GM21367 (cell line): ENCODE results near the gene PAPOLG.
"Not testable (repeated sequence)": the region's sequence is repeated elsewhere in the genome, so short reads cannot be mapped to it uniquely, and the experiment has no call there.

ENCODE experiments used
- ATAC-seq: cut with Tn5 transposase; IDR thresholded peaks from one replicate; pipeline ENCODE4 v1.9.1; 2021; ENCODE audit not compliant: unreplicated experiment

The PAPOLG gene

GRCh38 chr2:60771508-60771907 lies 15.4 kb downstream of the PAPOLG start:
- ATAC-seq, result no peak

GRCh38 chr2:60775048-60775639 lies 19.1 kb downstream of the PAPOLG start:
- no peak for ATAC-seq

DNA sequence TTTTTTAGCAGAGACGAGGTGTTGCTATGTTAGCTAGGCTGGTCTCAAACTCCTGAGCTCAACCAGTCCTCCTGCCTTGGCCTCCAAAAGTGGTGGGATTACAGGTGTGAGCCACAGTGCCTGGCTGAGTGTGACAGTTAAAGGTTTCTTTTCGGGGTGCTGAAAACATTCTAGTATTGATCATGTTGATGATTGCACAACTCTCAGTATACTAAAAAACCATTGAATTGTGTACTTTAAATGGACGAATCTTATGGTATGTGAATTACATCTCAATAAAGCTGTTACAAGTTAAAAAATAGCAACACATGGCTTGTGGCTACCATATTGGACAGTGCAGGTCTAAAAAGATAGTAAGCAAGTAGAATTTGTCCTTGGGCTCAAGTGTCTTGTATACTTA lies 22.3 kb downstream of the PAPOLG start:
- no peak for ATAC-seq

DNA sequence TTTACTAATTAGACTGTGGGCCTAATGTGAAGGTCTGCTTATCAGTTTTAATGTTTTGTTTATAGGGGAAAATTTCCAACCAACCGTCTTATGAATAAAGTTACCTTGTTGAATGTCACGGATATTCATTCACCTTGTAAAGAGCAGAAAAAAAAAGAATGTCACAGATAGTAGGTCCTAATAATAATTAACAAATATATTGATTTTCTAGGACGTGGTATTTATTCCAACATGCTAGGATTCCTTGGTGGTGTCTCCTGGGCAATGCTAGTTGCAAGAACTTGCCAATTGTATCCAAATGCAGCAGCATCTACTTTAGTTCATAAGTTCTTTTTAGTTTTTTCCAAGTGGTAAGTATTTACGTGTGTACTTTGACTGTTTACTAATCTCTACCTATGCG lies 23.4 kb downstream of the PAPOLG start:
- no peak for ATAC-seq

DNA sequence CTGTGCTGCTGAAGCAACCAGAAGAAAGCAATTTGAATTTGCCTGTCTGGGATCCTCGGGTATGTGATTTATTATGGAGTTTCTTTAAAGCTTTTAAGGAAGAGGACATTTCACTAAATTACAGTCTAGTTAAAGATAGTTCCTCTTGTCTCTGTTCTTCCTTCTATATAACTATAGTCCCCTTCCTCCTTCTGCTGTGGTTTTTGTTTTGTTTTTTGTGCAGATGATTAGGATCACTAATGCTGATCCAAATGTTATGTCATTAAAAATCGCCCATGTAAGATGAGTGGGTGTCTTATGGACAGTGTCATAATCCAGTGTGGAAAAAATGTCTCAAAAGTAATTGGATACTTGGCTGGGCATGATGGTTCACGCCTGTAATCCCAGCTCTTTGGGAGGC lies 24.7 kb downstream of the PAPOLG start:
- no peak for ATAC-seq

- ATAC-seq, result no peak
Measured at GRCh38 chr2:60793169-60793568, 37.1 kb downstream of the PAPOLG start.

- no peak for ATAC-seq
Measured at GRCh38 chr2:60794271-60794863, 38.3 kb downstream of the PAPOLG start.

DNA sequence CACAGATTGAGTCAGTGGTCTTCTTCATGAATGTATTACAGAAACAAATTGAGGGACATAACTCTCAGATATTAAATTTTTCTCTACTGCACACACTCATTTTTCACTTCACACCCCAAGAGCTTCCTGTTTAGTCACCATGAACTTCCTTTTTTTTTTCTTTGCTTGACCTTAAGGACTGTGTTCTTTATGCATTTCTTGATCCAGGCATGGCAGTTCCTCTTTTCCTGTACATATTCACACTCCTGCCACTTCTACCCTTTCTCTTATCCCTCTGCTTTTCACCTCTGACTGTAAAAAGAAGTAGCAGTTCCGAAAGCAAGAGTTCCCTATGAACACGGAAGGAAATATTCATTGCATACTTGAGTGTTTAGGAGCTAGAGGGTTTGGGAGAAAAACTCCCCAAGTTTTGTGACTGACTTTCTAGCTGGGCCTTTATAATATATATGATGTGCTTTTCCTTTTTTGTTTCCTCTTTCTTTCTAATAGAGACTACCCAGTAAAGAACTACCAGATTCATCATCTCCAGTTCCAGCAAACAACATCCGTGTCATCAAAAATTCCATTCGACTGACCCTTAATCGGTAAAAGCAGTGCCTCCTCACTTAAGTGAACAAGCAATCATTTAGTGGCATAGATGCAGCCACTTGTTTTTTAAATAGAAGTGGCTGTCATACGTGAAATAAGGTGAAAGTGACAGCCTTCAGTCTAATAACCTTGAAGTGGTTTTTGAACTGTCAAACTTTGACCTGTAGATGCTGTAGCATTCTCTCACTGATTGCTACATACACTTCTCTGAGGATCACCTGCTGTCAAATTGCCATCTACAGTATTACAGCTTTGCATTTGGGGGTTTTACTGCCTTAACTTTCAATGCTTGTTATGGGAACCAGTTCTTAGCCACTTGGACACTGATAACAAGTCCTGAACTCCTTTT lies 40.8 kb downstream of the PAPOLG start:
- ATAC-seq, result no peak

GRCh38 chr2:60804473-60804872 lies 48.4 kb downstream of the PAPOLG start:
- ATAC-seq, result no peak

GRCh38 chr2:60806595-60806987 lies 50.5 kb downstream of the PAPOLG start:
- ATAC-seq, result no peak

DNA sequence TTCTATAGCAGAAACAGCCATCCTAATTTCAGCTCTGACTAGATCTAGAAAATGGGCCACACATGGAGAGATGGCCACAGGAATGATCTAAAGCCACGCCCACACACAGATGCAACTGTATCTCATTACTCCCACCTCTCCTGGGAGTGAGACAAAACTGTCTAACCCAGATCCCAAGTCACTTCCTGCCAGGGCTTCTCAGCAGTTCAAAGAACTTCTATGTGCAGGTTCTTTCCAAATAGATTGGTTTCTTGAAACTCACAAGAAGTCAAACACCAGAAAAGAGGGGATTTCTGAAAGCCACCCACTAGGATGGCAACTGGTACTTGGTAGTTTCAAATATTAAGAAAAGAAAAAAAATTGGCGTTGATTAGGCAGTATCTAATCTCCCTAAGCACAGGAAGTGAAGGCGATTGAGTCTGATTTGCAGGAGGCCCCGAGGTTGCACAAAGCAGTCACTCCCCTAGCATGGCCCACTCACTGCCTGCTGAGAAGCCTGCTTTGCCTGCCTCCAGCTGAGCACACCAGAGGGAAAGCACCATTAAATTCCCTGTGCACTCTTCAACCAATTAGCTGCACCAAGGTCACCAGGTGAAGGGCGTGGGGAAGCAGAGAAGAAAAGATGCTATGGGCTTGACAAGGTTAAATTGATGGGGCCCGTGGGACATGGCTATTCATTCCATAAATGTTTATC lies 51.1 kb downstream of the PAPOLG start:
- ATAC-seq, result peak; percentile 71

GRCh38 chr2:60808330-60808801 lies 52.3 kb downstream of the PAPOLG start:
- ATAC-seq, result no peak

GRCh38 chr2:60811491-60812375 lies 55.7 kb downstream of the PAPOLG start:
- no peak for ATAC-seq

DNA sequence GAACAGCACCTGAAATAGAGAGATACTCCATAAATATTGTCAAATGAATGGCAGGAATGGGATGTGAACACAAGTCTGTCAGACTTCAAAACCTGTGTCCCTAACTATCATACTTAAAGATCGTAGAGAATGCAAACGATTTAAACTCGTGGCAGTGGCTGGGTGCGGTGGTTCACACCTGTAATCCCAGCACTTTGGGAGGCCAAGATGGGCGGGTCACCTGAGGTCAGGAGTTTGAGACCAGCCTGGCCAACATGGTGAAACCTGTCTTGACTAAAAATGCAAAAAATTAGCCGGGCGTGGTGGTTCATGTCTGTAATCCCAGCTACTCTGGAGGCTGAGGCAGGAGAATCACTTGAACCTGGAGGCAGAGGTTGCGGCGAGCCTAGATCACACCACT lies 61.1 kb downstream of the PAPOLG start:
- ATAC-seq, result not testable (repeated sequence)

DNA sequence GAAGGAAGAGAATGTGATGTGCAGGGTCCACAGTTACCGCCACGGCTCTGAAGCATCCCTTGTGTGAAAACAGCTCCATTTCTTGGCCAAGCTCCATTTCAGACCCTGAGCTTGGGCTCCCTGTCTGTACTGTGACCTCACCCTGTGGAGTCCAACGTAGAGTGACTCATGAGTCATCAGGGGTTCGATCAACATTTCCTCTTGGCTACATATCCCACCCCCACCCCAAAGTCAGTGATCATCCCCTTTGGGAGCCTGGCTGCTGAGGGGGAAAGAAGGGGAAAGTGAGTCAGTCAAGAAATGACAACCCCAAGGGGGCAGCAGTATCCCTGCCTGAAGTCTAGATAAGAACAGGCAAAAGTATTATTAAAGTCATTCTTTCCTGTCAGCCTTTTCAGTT lies 62.2 kb downstream of the PAPOLG start:
- no peak for ATAC-seq

GRCh38 chr2:60819155-60819862 lies 63.2 kb downstream of the PAPOLG start:
- no peak for ATAC-seq

- ATAC-seq, result no peak
Measured at GRCh38 chr2:60819936-60820335, 63.9 kb downstream of the PAPOLG start.

DNA sequence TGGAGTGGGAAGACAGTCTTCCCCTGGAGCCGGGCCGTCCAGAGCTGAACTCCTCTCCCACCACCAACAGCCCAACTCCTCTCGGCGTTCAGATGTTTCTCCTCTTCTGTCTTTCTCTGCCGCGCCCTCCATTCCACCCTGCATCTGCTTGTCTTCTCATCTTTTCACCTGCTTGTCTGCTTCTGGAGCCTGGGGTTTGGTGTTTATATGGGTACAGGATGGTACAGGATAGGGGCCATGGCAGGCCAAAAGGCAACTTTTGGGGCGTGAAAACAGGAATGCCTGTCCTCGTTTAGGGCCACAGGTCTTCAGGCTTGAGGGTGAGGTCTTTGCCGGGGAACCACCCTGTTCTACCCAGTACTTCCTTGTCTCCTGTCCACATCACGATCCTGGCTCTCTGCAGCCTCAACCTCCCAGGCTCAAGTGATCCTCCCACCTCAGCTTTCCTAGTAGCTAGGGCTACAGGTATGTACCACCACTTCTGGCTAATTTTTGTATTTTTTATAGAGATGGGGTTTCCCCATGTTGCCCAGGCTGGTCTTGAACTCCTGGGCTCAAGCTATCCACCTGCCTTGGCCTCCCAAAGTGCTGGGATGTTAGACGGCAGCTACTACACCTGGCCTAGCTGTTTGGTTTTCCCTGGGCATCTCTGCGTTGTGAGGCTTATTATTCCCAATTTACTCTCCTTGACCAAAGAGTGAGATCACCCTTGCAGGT lies 64.5 kb downstream of the PAPOLG start:
- no peak for ATAC-seq

DNA sequence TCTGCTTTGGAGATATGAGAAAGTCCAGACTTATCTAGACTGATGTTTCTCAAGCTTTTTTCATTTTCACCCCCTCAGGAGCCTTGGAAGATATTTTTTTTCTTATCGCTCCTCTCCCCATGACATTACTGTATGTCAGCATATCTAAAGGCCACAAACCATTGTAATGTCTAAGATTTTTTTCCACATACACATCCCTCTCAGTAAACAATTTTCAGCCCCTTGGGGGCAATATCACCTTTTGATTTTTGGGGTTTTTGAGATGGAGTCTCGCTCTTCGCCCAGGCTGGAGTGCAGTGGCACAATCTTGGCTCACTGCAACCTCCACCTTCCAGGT lies 65.0 kb downstream of the PAPOLG start:
- ATAC-seq, result no peak
